LoVo (cell line): Measurements from ENCODE around the gene STARD10.
"Not testable (repeated sequence)": the region's sequence is repeated elsewhere in the genome, so short reads cannot be mapped to it uniquely, and the experiment has no call there.

Experiments used
- DNase-seq: peaks from one replicate; pipeline ENCODE4 v3.0.0-alpha.2; 2016; ENCODE audit warnings: low spot score

Gene STARD10

GRCh38 chr11:72807792-72808191 lies 13.9 kb upstream of the STARD10 start:
- no peak for DNase-seq

- DNase-seq, result no peak
Measured at GRCh38 chr11:72807021-72807693, 13.3 kb upstream of the STARD10 start.

- not testable (repeated sequence) for DNase-seq
Measured at GRCh38 chr11:72806378-72806777, 12.5 kb upstream of the STARD10 start.

- no peak for DNase-seq
Measured at GRCh38 chr11:72805216-72805615, 11.4 kb upstream of the STARD10 start.

- no peak for DNase-seq
Measured at GRCh38 chr11:72802822-72803221, 9.0 kb upstream of the STARD10 start.

GRCh38 chr11:72799441-72799840 lies 5.6 kb upstream of the STARD10 start:
- no peak for DNase-seq

- no peak for DNase-seq
Measured at GRCh38 chr11:72798361-72798760, 4.5 kb upstream of the STARD10 start.

GRCh38 chr11:72793076-72793424 lies 797 bp downstream of the STARD10 start:
- no peak for DNase-seq

GRCh38 chr11:72792437-72793021 lies 1.3 kb downstream of the STARD10 start:
- DNase-seq, result no peak

GRCh38 chr11:72791228-72791627 lies 2.6 kb downstream of the STARD10 start:
- not testable (repeated sequence) for DNase-seq

- no peak for DNase-seq
Measured at GRCh38 chr11:72789493-72790131, 4.2 kb downstream of the STARD10 start.

GRCh38 chr11:72788241-72788640 lies 5.6 kb downstream of the STARD10 start:
- DNase-seq, result no peak

GRCh38 chr11:72787216-72788104 lies 6.4 kb downstream of the STARD10 start:
- DNase-seq, result no peak

GRCh38 chr11:72786305-72787215 lies 7.3 kb downstream of the STARD10 start:
- DNase-seq, result peak; percentile 47

- no peak for DNase-seq
Measured at GRCh38 chr11:72784662-72785061, 9.2 kb downstream of the STARD10 start.

- DNase-seq, result no peak
Measured at GRCh38 chr11:72783144-72783905, 10.5 kb downstream of the STARD10 start.

GRCh38 chr11:72782081-72782920 lies 11.5 kb downstream of the STARD10 start:
- DNase-seq, result no peak

- no peak for DNase-seq
Measured at GRCh38 chr11:72781313-72782080, 12.3 kb downstream of the STARD10 start.

- peak; percentile 23 for DNase-seq
Measured at GRCh38 chr11:72781063-72781312, 12.9 kb downstream of the STARD10 start.
